Mammary epithelial cell (primary cell): ENCODE measurements around the gene PPP2R3A.

Source experiments
- CTCF ChIP-seq, 2 donors: IDR thresholded peaks in 1 of 2; conservative IDR thresholded peaks in 1 of 2; 2 replicates each; pipeline ENCODE4 v1.5.1; 2011 to 2012; ENCODE audit warnings: inconsistent platforms in 2 of 2, low read length in 2 of 2, mild to moderate bottlenecking in 2 of 2, control low read depth in 1 of 2, low read depth in 1 of 2; ENCODE audit not compliant: insufficient read depth in 1 of 2; ENCODE audit errors: extremely low read depth in 1 of 2
- EZH2 ChIP-seq: IDR thresholded peaks from 2 replicates; pipeline ENCODE4 v1.6.1; 2012; ENCODE audit warnings: low read length, inconsistent platforms, borderline replicate concordance

- no peak for TF ChIP-seq CTCF (conservative IDR thresholded peaks at IDR 0.05 in 1 of 2, IDR thresholded peaks at IDR 0.05 in 1 of 2; ENCODE audit: extremely low read depth in 1 of 2, insufficient read depth in 1 of 2, low read depth in 1 of 2, low read length in 2 of 2)
- TF ChIP-seq EZH2: no peak
Measured at GRCh38 chr3:135924506-135924905, 41.0 kb upstream of the PPP2R3A start.
